Mucosa of gallbladder (tissue), 1 donor: Measurements from ENCODE around the gene FRS3. TPM values are rescaled to one million over a fixed set of nuclear protein-coding genes. Genes with fewer than 3 reads are reported as not detected.

Experiments used
- DNase-seq: peaks from one replicate; pipeline ENCODE4 v3.0.0-alpha.2; 2020; ENCODE audit warnings: low spot score
- total RNA-seq: library from RNA; stranded (reverse); gene quantifications from one replicate; pipeline ENCODE4 v1.2.1, GENCODE V29; 2021
- donor health status: DM: no; HTN: no; CAD: no.

FRS3 gene
- total RNA-seq, 1 donor from 2014 or later: 6.3 TPM

- DNase-seq: peak; percentile 42
Observed at GRCh38 chr6:41728073-41728936, 51.4 kb downstream of the FRS3 start.

GRCh38 chr6:41727705-41728072, 52.0 kb downstream of the FRS3 start:
- no peak for DNase-seq

- no peak for DNase-seq
Observed at GRCh38 chr6:41726876-41727275, 52.8 kb downstream of the FRS3 start.

- DNase-seq: no peak
Observed at GRCh38 chr6:41724586-41725501, 54.9 kb downstream of the FRS3 start.

- no peak for DNase-seq
Observed at GRCh38 chr6:41724228-41724580, 55.5 kb downstream of the FRS3 start.

- DNase-seq: peak; percentile 78
Observed at GRCh38 chr6:41723530-41724227, 56.0 kb downstream of the FRS3 start.

GRCh38 chr6:41722969-41723529, 56.7 kb downstream of the FRS3 start:
- DNase-seq: no peak

- no peak for DNase-seq
Observed at GRCh38 chr6:41721414-41721813, 58.3 kb downstream of the FRS3 start.

GRCh38 chr6:41720783-41721182, 58.9 kb downstream of the FRS3 start:
- no peak for DNase-seq

GRCh38 chr6:41720262-41720620, 59.5 kb downstream of the FRS3 start:
- no peak for DNase-seq

Other genes starting within 250 kb of the FRS3 start
- gene FOXP4, start 233.5 kb downstream of the FRS3 start, total RNA-seq: 66.5 TPM
- gene MDFI, start 141.4 kb downstream of the FRS3 start, total RNA-seq: 7.3 TPM
- 41.7 TPM for gene TFEB, start 44.3 kb downstream of the FRS3 start, total RNA-seq
- 6.7 TPM for gene PGC, start 32.5 kb downstream of the FRS3 start, total RNA-seq
- gene PRICKLE4, start 882 bp upstream of the FRS3 start, total RNA-seq: 13.1 TPM
- gene TOMM6, start 7.8 kb upstream of the FRS3 start, total RNA-seq: 123 TPM
- 3.3 TPM for gene USP49, start 115.5 kb upstream of the FRS3 start, total RNA-seq
- 26.7 TPM for gene MED20, start 141.2 kb upstream of the FRS3 start, total RNA-seq
- 9.6 TPM for gene BYSL, start 141.6 kb upstream of the FRS3 start, total RNA-seq
- 103 TPM for gene CCND3, start 161.9 kb upstream of the FRS3 start, total RNA-seq